Gastroesophageal sphincter (tissue), 4 donors: Measurements from ENCODE around the gene CLASP1. TPM values are rescaled to one million over a fixed set of nuclear protein-coding genes. Genes with fewer than 3 reads are reported as not detected.

Experiments
- ATAC-seq: fragments of 150-250 bp; one replicate; pipeline ENCODE4 v1.9.1; 2016; ENCODE audit warnings: mild to moderate bottlenecking, moderate library complexity
- H3K27ac ChIP-seq, 4 donors: fragments of 200-600 bp; sonication (generic) in 3 of 4; 1 replicate in 3 of 4; 2 replicates in 1 of 4; pipeline ENCODE4 v1.5.1; 2016 to 2019
- H3K27me3 ChIP-seq: fragments of 200-600 bp; sonication (generic); one replicate; pipeline ENCODE4 v1.5.1; 2019
- H3K36me3 ChIP-seq, 2 donors: fragments of 200-600 bp; sonication (generic); one replicate each; pipeline ENCODE4 v1.5.1; 2019; ENCODE audit warnings: control low read depth in 1 of 2
- H3K4me1 ChIP-seq, 3 donors: fragments of 200-600 bp; sonication (generic); 1 replicate in 2 of 3; 2 replicates in 1 of 3; pipeline ENCODE4 v1.5.1; 2016 to 2019; ENCODE audit warnings: control low read depth in 2 of 3
- H3K4me3 ChIP-seq, 2 donors: fragments of 200-600 bp; sonication (generic); one replicate each; pipeline ENCODE4 v1.5.1; 2019; ENCODE audit warnings: mild to moderate bottlenecking in 1 of 2, moderate library complexity in 1 of 2
- H3K9me3 ChIP-seq, 3 donors: fragments of 200-600 bp; sonication (generic); one replicate each; pipeline ENCODE4 v1.5.1; 2017 to 2019; ENCODE audit warnings: control low read depth in 2 of 3
- EP300 ChIP-seq: sonication (generic); formaldehyde crosslinking; IDR thresholded peaks from one replicate; pipeline ENCODE4 v1.6.1; 2017; ENCODE audit warnings: antibody characterized with exemption, mild to moderate bottlenecking
- POLR2A ChIP-seq, 2 donors: fragments of 450-650 bp; IDR thresholded peaks; one replicate each; pipeline ENCODE4 v1.6.1; 2017; ENCODE audit warnings: antibody characterized with exemption in 2 of 2, mild to moderate bottlenecking in 2 of 2, moderate library complexity in 1 of 2
- POLR2AphosphoS5 ChIP-seq: sonication (generic); formaldehyde crosslinking; IDR thresholded peaks from one replicate; pipeline ENCODE4 v1.6.1; 2017; ENCODE audit warnings: antibody characterized with exemption
- WGBS, 2 donors: methylation state at CpG; one replicate each; pipeline ENCODE4 v1.1.5; 2018; ENCODE audit warnings: low coverage in 1 of 2; 5-methylcytosine and 5-hydroxymethylcytosine counted together
- total RNA-seq, 4 donors: library from RNA; depleted of rRNA; stranded (reverse); fragments of >200 nt; gene quantifications; one replicate each; pipeline ENCODE4 v1.1.0, GENCODE V29; 2016
- TF ChIP-seq, protein P1 (sequence below), 4 experiments: fragments of 200-600 bp in 2 of 4; fragments of 450-650 bp in 2 of 4; sonication (generic) in 1 of 4; IDR thresholded peaks; one replicate each; pipeline ENCODE4 v1.5.1; 2017 to 2019; ENCODE audit warnings: antibody characterized with exemption in 4 of 4, mild to moderate bottlenecking in 2 of 4, moderate library complexity in 2 of 4

CLASP1 gene
- total RNA-seq, 4 donors from 2014 or later, result 72.0 to 108 (median 84.7) TPM

DNA sequence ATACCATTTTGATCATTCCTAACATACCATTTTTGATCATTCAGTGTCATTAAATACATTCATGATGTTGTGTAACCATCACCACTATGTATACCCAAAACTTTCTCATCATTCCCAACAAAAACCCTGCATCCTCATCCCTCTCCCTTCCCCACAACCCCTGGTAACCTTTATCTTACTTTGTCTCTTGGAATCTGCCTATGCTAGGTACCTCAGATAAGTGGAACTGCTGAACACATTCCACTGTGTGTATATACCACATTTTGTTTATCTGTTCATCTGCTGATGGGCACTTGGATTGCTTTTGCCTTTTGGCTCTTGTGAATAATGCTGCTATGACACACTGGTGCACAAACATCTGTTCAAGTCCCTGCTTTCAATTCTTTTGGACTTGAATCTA lies 280.4 kb downstream of the CLASP1 start:
- H3K27ac ChIP-seq, result no peak overlapping the region
- TF ChIP-seq POLR2A (IDR thresholded peaks at IDR 0.05) (no peak), EP300 (no peak)
- peaks cover 0 to 95% of the 10 kb centered on the region in 2 donors for H3K36me3 ChIP-seq

DNA sequence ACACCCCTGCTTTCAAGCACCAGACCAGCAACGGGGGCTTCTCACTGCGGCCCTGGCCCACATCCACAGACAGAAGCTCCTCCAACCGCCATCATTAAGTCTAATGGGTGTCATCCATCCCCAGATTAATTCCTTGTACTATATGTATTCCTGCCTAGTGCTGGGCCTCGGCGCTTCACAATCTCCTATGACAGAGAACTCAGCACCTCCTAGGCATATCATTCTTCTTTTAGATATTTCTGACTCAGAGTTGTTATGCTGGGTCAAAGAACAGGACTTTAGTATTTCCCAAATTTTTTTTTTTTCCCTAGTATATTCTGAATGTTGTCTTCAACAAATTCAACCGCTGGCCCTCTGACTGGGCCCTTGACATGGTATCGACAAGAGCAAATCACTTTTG lies 281.1 kb downstream of the CLASP1 start:
- TF ChIP-seq POLR2A (IDR thresholded peaks at IDR 0.05) (no peak), POLR2AphosphoS5 (no peak), EP300 (no peak)
- TF ChIP-seq, protein P1, sequence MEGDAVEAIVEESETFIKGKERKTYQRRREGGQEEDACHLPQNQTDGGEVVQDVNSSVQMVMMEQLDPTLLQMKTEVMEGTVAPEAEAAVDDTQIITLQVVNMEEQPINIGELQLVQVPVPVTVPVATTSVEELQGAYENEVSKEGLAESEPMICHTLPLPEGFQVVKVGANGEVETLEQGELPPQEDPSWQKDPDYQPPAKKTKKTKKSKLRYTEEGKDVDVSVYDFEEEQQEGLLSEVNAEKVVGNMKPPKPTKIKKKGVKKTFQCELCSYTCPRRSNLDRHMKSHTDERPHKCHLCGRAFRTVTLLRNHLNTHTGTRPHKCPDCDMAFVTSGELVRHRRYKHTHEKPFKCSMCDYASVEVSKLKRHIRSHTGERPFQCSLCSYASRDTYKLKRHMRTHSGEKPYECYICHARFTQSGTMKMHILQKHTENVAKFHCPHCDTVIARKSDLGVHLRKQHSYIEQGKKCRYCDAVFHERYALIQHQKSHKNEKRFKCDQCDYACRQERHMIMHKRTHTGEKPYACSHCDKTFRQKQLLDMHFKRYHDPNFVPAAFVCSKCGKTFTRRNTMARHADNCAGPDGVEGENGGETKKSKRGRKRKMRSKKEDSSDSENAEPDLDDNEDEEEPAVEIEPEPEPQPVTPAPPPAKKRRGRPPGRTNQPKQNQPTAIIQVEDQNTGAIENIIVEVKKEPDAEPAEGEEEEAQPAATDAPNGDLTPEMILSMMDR (IDR thresholded peaks at IDR 0.05), result no peak
- Histone ChIP-seq H3K27ac (no peak overlapping the region), H3K9me3 (no peaks in the 10 kb centered on the region), H3K36me3 (peaks cover 0 to 95% of the 10 kb centered on the region in 2 donors), H3K4me1 (peaks cover 0 to 20% (median 2%) of the 10 kb centered on the region in 3 donors), H3K4me3 (no peak overlapping the region), H3K27me3 (no peaks in the 10 kb centered on the region)
- 93 to 98% methylated on average over 5 to 7 of the region's 7 CpGs for WGBS, 2 donors
- ATAC-seq, result no peak

More for the DNA sequence above, 280.4 kb downstream of the CLASP1 start:
- H3K4me1 ChIP-seq, result peaks cover 0 to 13% (median 2%) of the 10 kb centered on the region in 3 donors
- no peak overlapping the region for H3K4me3 ChIP-seq
- no peaks in the 10 kb centered on the region for H3K9me3 ChIP-seq
- no peak for ATAC-seq
- no peaks in the 10 kb centered on the region for H3K27me3 ChIP-seq

DNA sequence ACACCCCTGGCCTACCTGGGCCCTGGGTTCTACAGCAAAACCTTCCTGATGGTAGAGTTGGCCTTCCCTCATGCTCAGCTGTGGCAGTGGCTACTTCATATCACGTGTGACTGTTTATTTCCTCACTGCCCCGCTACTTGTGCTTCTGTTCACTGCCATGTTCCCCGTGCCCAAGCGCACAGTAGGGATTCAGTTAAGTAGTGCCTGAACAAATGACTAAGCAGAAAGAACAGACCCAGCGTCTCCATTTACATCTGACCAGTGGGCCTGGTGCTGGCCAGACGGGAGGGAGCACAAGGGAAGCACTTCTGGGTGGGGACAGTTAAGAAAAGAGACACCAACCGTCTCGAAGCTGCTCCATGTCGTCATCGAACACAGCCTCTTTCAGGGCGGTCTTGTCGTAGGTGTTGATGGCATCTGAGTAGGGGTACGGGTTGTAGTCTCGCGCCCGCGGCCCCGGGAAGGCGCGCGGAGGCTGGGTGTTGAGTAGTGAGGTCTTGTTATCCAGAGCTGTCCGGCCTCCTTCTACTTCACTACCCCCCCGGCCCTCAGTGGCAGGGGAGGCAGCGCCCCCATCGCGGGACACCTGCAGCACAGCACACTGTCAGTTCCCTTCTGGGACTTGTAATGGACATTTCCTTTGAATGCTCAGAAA lies 281.9 kb downstream of the CLASP1 start:
- Histone ChIP-seq H3K27me3 (no peaks in the 10 kb centered on the region), H3K36me3 (peaks cover 0 to 95% of the 10 kb centered on the region in 2 donors), H3K4me1 (peaks cover 0 to 21% (median 2%) of the 10 kb centered on the region in 3 donors), H3K27ac (no peak overlapping the region), H3K9me3 (no peaks in the 10 kb centered on the region), H3K4me3 (no peak overlapping the region)
- no peak for ATAC-seq
- no peak for TF ChIP-seq POLR2AphosphoS5
- no peak for TF ChIP-seq POLR2A (IDR thresholded peaks at IDR 0.05)
- TF ChIP-seq EP300, result no peak
- TF ChIP-seq, protein P1 (IDR thresholded peaks at IDR 0.05), result no peak
- 96% methylated on average over 4 to 15 of the region's 26 CpGs for WGBS, 2 donors

DNA sequence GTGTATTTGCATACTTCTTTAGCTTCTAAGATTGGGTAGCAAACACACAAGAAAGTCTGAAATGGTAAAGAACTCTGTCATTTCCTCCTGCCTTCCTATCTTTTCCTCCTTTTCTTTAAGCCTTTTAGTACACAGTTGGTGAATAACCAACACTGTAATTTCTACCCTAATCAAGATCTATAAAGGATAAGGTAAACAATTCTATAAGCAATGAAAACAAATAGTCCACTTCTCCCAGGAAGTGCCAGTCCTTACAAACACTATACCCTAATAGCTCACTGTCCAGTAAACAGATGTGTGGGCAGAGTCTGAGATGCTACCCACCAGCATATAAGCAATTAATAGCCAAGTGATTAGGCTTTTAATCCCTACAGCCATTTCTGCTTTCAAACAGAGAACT lies 283.2 kb downstream of the CLASP1 start:
- peaks cover 0 to 23% (median 2%) of the 10 kb centered on the region in 3 donors for H3K4me1 ChIP-seq
- ATAC-seq, result no peak
- H3K36me3 ChIP-seq, result peaks cover 0 to 97% of the 10 kb centered on the region in 2 donors
- H3K9me3 ChIP-seq, result no peaks in the 10 kb centered on the region
- H3K27me3 ChIP-seq, result no peaks in the 10 kb centered on the region
- no peak overlapping the region for H3K27ac ChIP-seq
- TF ChIP-seq POLR2A (IDR thresholded peaks at IDR 0.05) (no peak), POLR2AphosphoS5 (no peak), EP300 (no peak)
- TF ChIP-seq, protein P1 (IDR thresholded peaks at IDR 0.05), result no peak
- H3K4me3 ChIP-seq, result no peak overlapping the region

DNA sequence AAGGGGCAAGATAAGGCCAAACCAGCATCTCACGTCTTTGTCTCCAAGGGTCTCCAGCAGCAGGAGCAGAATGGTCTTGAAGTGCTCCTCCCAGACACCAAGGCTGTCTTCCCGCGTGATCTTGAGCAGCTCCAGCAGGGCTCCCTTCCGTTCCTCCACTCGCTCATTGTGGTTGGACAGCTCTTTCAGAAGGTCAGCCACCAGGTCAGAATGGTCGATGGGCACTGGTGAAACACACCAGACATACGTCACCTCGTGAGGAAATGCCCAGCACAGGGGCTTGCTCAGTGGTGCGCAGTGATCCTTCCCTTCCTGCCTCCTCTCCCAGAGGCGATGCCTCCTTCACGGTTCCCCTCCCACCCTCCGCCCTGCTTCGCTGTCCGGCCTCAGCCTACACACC lies 284.2 kb downstream of the CLASP1 start:
- 85 to 90% methylated on average over 5 to 9 of the region's 14 CpGs for WGBS, 2 donors
- Histone ChIP-seq H3K27ac (peak overlapping the region in 1 of 4 donors; percentile 62), H3K4me1 (peaks cover 0 to 33% (median 2%) of the 10 kb centered on the region in 3 donors), H3K27me3 (no peaks in the 10 kb centered on the region), H3K36me3 (peaks cover 0 to 96% of the 10 kb centered on the region in 2 donors), H3K4me3 (no peak overlapping the region), H3K9me3 (no peaks in the 10 kb centered on the region)
- TF ChIP-seq, protein P1 (IDR thresholded peaks at IDR 0.05), result no peak
- TF ChIP-seq EP300 (no peak), POLR2A (IDR thresholded peaks at IDR 0.05) (no peak), POLR2AphosphoS5 (no peak)
- no peak for ATAC-seq
